ENCODE results near the gene PDCL3.

The PDCL3 gene

DNA sequence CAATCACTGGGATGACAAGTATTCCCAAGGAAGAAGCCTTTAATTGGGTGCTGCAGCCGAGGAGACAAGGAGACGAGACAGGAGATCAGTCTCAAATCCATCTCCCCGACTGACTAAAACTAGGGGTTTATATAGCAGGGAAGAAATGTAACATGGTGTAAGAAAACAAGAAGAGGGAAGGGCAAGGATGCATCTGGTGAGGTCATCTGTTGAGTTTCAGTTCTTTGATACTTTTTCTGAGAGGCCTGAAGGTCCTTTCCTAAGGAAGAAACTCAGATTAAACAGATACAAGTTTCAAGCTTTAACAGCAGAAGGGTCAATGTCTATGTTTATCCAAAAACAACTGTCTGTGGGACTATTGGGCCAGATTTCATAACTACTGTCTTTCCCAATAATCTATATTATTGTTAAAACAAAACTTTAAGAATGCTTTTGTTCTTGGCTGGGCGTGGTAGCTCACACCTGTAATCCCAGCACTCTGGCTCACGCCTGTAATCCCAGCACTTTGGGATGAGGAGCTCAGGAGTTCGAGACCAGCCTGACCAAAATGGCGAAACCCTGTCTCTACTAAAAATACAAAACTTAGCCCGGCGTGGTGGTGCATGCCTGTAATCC, 2.5 kb upstream of the PDCL3 start:
- no peak for DNase-seq (ENCODE audit: low read depth in 3 of 3)

DNA sequence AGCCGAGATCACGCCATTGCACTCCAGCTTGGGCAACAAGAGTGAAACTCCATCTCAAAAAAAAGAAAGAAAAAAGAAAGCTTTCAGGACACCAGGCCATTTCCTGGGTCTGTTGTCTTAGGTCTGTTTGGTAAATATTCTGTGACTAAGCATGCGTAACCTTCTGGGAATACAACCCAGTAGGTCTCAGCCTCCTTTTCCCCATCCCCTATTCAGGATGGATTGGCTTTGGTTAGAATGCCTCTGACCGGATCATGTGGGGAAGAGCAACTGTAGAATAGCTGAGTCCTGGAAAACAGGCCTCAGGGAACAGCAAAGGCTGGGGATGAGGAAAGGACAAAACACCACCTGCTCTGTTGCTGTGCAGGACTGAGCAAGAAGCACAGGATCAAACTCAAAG, 1.6 kb upstream of the PDCL3 start:
- no peak for DNase-seq (ENCODE audit: low read depth in 3 of 3)

DNA sequence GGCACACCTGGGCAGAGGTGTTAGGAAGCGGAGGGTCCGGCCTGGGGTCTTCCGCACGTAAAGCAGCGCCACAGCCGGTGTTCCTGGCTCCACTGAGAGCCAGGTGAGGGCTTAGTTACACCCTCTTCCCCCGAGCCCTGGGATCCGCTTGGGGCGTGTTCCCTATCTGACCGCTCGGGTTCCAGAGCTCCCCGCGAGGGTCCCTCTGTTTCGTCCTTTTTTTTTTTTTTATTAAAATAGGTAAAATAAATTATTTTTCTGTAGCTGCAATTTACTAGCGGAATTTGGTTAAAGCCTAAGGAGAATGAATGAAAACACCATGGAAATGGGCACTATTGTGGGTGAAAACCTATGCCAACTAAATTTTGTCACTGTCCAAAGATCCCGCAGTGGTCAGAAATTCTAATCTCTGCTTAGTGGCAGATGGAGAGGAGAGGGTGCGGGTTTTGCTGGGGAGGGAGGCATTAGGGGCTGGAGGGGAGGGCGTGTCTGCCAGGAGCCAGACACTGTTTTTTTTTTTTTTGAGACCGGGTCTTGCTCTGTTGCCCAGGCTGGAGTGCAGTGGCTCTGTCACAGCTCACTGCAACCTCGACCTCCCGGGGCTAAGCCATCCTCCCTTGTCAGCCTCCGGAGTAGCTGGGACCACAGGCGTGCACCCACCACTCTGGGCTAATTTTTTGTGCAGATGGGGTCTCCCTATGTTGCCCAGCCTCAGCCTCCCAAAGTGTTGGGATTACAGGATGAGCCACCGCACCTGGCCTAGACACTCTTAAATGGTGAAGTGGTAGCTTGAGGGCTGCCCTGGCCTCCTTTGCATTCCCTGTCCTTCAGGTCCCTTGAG, 834 bp downstream of the PDCL3 start:
- DNase-seq (ENCODE audit: low read depth in 3 of 3), result no peak

DNA sequence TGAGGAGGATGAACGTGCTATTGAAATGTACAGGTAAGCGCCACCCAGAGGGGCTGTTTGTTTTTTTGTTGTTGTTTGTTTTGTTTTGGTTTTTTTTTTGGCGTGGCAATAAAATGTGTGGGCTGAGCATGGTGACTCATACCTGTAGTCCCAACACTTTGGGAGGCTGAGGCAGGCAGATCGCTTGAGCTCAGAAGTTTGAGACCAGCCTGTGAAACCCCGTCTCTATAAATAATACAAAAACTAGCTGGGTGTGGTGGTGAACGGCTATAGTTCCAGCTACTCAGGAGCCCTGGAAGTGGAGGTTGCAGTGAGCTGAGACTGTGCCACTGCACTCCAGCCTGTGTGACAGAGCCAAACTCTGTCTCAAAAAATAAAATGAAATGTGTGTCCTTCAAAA, 6.2 kb downstream of the PDCL3 start:
- DNase-seq (ENCODE audit: low read depth in 3 of 3), result no peak

DNA sequence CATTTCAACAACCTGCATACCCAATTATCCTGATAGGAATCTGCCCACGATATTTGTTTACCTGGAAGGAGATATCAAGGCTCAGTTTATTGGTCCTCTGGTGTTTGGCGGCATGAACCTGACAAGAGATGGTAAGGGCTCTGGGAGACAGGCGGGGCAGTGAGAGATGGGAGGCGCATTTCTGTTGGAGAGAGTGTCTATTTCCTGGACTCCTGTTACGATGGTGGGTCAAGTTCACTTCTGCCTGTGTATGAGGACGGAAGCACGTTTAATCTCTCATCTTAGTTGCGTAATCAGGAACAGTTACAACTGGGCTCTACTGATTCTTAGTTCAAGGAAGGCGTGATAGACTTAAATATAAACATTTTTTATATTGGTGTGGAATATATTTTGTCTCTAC, 8.9 kb downstream of the PDCL3 start:
- no peak for DNase-seq (ENCODE audit: low read depth in 3 of 3)

DNA sequence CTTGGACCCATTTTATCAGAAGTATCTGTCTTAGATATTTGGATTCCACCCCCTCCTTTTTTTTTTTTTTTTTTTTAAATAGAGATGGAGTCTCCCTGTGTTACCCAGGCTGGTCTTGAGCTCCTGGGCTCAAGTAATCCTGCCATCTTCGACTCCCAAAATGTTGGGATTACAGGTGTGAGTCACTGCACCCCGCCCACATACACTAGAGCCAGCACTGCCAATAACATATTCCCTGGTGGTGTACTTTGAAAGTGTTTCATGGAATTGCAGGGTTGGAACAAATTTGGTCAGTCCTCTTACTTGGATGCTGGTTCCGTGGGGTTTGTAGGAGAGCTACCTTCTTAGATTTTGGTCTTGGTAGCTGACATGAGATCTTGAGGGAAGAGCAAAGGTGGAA, 15.0 kb downstream of the PDCL3 start:
- no peak for DNase-seq (ENCODE audit: low read depth in 3 of 3)

DNA sequence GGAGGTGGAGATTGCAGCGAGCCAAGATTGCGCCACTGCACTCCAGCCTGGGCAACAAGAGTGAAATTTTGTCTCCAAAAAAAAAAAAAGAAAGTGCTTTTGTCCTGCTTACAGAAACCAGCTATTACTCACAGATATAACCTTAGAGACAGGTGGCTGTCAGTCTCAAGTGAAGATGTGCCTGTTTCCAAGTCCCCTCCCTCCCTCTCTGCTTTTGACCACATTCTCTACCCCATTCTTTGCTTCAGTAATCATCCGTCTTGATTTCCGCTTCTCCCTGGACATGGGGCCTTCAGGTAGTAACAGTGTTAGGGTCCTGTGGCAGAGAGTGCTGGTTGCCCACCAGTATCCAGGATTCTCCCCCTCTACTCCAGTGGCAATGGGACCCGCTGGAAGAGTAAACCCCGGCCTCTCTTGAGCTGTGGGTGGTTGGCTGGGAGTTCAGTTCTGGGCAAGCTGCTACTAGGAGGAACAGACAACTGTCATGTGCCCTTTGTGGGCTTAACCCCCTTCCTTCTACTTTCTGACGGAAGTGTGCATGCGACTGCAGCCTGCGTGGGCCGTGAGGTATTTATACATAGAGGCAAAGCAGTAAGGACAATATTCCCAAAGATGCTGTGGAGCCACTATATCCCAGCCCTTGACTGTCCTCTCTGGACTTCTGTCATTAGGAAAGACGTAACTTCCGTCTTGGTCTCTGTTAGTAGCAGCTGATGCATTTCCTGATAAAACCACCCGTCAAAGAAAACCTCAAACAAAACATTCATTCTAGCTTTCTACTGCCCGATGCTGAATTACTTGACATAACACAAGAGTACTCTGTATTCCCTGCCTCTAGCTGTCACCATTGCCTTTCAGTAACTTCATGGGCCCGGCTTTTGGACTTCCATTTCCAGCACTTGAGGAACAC, 17.8 kb downstream of the PDCL3 start:
- peak in 1 of 3 experiments; percentile 30 for DNase-seq (ENCODE audit: low read depth in 3 of 3)

DNA sequence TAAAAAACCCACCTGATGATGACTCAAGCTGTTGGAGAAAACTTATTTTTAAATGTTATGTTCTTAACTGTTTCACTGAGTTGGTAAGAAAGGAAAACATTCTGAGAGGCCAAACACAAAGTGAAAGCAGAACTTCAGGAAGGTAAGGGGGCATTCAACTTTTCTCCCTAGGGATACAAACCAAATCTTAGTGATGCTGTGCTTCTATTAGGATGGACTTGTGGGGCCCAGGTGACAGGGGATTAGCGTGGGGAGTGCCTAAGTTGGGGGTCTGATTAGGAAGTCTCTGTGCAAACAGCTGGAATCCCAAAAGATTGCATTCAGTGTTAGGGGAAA, 18.5 kb downstream of the PDCL3 start:
- no peak for DNase-seq (ENCODE audit: low read depth in 3 of 3)

DNA sequence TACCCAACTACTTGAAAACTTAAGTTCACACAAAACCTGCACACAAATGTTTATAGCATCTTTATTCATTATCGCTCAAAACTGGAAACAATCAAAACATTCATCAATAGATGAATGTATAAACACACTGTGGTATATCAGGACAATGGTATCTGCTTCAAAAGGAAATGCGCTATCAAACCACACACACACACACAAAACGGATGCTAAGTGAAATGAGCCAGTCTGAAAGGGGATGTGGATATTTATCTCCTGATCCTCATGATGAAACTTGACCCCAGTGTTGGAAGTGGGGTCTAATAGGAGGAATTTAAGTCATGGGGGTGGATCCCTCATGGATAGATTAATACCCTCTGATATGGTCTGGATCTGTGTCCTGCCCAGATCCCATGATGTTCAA, 22.0 kb downstream of the PDCL3 start:
- no peak for DNase-seq (ENCODE audit: low read depth in 3 of 3)

DNA sequence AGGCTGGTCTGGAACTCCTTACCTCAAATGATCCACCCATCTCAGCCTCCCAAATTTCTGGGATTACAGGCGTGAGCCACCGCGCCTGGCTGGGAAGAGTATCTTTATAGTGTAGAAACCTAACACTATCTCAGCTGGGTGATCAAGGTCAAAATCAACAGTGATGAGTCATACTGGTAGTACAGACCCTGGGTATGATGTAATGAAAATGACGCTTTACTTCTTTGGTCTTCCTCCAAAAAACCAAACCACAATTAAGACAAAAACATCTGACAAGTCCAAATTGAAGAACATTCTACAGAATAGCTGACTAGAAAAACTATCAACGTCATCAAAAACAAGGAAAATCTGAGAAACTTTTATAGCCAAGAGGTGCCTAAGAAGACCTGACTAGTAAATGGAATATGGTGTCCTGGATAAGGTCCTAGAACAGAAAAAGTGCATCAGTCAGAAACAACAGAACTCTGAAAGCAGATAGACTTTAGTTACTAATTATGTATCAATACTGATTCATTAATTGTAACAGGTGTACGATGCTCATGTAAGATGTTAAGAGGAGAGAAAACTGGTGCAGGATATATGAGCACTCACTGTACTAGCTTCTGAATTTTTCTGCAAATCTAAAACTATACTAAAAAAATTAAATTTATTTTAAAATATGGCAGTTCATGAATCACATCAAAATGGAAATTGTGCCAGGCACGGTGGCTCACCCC, 25.4 kb downstream of the PDCL3 start:
- no peak for DNase-seq (ENCODE audit: low read depth in 3 of 3)

DNA sequence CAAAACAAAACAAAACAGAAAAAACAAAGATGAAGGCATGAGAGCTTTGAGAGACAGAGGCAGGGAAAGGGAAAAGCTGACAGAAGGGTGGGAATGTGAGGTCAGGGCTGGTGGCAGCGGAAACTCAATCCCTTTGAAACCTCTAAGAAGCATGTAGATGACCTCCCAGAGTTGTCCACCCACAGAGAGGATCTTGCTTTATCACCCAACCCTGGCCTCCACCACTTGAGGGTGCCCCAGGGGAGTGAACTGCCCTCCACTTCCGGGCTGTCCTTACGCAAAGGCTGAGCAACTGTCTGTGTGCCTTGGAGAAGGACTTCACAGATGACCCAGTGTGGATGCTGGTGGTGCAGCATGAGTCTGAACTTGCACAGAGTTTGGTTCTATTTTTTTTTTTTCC, 26.7 kb downstream of the PDCL3 start:
- no peak for DNase-seq (ENCODE audit: low read depth in 3 of 3)

DNA sequence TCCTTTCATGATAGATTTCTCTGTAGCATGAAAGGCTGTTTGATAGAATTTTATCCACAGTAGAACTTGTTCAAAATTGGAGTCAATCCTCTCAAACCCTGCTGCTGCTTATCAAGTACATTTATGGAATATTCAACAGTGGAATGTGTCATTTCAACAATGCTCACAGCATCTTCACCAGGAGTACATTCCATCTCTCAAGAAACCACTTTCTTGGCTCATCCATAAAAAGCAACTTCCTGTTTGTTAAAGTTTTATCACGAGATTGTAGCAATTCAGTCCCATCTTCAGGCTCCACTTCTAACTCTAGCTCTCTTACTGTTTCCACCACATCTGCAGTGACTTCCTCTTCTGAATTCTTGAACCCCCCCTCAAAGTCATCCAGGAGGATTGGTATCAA, 29.4 kb downstream of the PDCL3 start:
- no peak for DNase-seq (ENCODE audit: low read depth in 3 of 3)

DNA sequence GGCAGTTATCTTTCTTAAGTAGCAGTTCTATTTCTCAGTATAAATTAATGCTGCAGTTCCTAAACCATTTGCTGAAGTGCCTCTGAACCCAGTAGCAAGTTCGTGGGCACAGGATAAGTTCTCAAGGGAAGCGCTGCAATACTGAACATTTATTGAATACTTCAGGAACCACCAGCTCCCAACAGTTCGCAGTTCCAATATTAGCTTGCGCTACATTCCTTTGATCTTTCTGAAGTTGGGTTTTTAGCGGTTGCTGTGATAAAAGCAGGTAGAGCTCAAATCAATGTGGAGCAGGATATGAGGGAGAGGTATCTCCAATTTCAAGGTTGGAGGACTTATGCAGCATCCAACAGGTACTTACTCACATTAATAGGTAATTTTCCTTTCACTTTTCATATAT, 33.7 kb downstream of the PDCL3 start:
- DNase-seq (ENCODE audit: low read depth in 3 of 3), result no peak

DNA sequence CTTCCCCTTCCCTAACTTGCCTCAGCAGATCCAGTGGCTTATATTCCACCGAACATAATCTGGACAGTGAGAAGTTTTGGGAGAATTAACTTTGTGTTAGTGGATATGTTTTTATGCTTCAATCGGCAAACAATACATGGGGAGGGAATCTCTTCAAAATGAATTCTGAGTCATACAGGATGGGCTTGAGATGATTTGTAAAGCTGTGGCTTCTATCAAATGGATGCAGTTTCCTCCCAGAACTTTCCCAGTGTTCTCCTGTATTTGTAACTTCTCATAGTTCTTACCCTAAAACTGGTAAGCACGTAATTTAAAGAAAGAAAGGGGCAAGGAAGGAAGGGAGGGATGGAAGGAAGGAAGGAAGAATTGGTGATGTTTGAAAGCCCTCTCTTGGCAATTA, 36.8 kb downstream of the PDCL3 start:
- DNase-seq (ENCODE audit: low read depth in 3 of 3), result no peak

DNA sequence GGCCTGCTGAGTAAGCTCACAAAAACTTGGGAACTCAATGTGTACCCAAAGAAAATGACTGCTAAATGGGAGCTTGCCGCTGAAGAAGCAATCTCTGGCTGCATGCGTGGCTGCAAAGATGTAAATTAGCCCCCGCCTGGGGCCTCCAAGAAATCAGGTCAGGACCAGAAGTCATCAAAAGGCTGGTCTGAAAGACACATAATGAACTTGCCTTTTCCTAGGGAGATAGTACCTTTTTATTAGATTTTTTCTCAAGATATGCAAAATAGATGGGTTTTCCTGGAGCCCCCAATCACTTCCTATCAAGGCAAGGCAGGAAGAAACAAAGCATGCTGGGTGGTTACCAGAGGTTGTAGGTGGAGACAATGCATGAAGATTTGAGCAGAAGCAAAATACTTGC, 38.9 kb downstream of the PDCL3 start:
- DNase-seq (ENCODE audit: low read depth in 3 of 3), result no peak

DNA sequence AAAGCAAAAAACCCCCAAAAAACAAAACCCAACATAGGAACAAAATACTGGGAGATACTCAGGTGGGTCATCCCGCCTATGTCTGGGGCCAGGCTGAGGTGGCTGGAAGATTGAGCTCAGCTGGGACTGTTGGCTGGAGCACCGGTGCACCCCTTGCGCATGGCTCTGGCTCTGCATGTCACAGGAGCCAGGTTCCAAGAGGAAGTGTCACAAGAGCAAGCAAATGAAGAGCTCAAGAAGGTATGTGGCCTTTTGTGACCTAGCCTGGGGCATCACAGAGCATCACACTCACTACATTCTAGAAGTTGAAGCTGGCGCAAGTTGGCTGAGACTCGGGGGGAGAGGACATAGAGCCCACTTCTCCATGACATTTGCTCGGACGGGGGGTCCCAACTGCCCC, 40.6 kb downstream of the PDCL3 start:
- no peak for DNase-seq (ENCODE audit: low read depth in 3 of 3)

DNA sequence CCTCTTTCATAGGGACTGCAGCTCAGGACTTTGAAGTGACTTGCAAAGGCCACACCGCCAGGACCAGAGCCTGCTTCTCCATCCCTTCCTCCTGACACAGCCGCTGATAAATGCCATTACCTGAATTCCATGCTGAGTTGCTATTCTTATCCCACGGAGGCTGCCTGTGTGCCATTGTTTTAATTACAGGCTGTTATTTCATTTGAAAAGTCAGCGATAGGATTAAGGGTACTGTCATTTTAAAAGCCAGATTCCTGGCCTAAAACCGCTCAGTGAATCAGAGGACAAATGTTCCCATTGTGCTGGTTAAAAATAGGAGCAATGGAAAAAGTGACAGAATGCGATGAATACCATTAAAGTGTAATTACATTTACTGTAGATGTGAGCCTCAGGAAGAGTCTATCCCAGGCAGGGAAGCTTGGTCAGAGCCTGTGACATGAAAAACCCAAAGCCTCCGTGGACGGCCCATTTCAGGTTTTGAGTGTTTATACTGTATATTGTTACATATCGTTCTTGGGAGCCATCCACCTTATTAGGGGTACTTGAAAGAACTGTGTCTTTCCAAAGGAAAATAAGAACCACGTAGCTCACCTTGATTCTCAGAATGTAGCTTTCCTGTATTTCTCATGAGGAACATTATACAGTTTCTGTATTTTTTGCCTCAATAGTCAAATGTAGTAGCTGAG, 41.3 kb downstream of the PDCL3 start:
- no peak for DNase-seq (ENCODE audit: low read depth in 3 of 3)

DNA sequence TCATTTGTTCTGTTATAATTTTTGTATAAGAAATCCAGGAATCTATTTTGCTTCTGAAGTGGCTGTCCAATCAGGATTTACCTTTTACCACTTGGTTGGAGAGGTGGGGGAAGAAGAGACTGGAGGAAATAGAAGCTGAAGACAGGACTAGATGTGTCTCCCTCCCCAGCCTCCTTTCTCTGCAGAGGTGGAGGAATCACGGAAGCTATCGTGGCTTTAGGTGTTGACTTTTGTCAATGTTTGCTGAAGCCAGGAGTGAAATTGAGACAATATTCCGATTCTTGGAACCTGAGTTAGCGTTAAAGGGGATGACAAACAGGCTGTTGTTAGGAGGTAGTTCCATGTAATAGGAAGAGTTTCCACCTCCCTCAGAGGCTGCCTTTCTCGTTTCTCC, 43.5 kb downstream of the PDCL3 start:
- DNase-seq (ENCODE audit: low read depth in 3 of 3), result no peak

DNA sequence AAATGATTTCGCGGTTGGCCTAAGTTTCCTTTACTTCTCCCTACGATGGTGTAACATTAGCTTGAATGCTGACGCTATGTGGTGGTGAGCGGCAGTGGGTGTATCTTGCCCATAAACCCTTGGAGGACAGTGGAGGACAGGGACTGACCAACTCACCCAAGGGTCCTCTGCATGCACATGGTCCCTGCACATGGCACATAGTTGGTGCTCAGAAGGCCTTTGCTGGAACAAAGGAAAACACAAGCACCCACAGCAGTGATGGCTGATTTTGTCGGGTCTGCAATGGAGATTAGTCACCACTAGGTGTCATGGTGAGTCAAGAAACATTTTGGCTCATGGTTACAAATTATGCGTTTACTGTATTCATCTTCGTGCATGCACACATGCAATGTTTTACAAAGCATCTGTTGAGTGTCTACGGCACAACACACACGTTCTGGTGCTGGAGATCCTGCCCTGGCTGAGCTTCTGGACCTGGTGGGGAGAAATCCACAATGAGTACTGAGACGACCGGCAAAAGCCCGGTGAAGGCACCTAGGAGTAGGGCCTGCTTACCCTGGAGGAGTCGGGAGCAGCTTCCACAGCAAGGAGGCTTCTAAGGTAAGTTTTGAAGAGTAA, 44.0 kb downstream of the PDCL3 start:
- DNase-seq (ENCODE audit: low read depth in 3 of 3), result peak; percentile 4 to 11 (median 9)

DNA sequence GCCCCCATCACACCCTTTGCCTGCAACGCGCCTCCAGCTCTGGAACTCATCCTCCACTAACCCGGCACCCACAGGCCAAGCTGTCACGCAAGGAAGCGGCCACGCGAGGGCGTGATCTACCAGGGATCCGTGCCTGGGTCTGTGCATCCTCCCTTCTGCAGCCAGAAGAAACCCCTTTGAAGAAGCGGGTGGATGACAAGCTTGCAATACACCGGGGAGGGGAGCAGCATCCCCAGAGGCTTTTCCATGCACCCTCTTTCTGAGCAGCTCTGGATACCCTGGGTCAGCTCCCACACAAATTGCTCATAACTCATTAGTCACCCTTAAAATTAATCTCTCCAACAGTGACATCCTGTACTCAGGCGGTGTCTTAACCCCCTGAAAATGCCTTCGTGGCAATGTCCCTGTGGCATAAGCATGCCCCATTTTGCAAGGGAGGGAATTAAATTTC, 47.6 kb downstream of the PDCL3 start:
- DNase-seq (ENCODE audit: low read depth in 3 of 3), result peak; percentile 50 to 72 (median 55)
